HL-60/S4 treated with retinoic acid at 250 ng/mL for 4 days and 3 days (cell line): Measurements from ENCODE around the gene GALNT15.

ENCODE experiments used
- in situ Hi-C: fragments of 300-500 bp; cut with MboI; formaldehyde crosslinking; loops from 2 replicates; pipeline ENCODE4 v1.7.0; 2022; ENCODE audit warnings: low sequenced_read_pairs

Gene GALNT15

GRCh38 chr3:16174389-16174788, at the start of gene GALNT15:
Gene GALNT15, plus strand, starts transcription at chr3:16174680. Its CDS starts 472 bp downstream, at chr3:16175152.
- in situ Hi-C loops: no loop called here

- in situ Hi-C loops: no loop called here
Observed at GRCh38 chr3:16126634-16127033, 47.8 kb upstream of the GALNT15 start.

- in situ Hi-C loops: no loop called here
Observed at GRCh38 chr3:16127249-16127648, 47.2 kb upstream of the GALNT15 start.

- in situ Hi-C loops: no loop called here
Observed at GRCh38 chr3:16130066-16130465, 44.4 kb upstream of the GALNT15 start.

GRCh38 chr3:16132190-16132589, 42.3 kb upstream of the GALNT15 start:
- in situ Hi-C loops: no loop called here

GRCh38 chr3:16132928-16133327, 41.6 kb upstream of the GALNT15 start:
- in situ Hi-C loops: no loop called here

GRCh38 chr3:16134173-16134928, 40.1 kb upstream of the GALNT15 start:
- in situ Hi-C loops: no loop called here

GRCh38 chr3:16136055-16136454, 38.4 kb upstream of the GALNT15 start:
- in situ Hi-C loops: no loop called here

- in situ Hi-C loops: no loop called here
Observed at GRCh38 chr3:16137044-16137443, 37.4 kb upstream of the GALNT15 start.

- in situ Hi-C loops: no loop called here
Observed at GRCh38 chr3:16137977-16138376, 36.5 kb upstream of the GALNT15 start.

GRCh38 chr3:16140116-16140893, 34.2 kb upstream of the GALNT15 start:
- in situ Hi-C loops: no loop called here

GRCh38 chr3:16140894-16141285, 33.6 kb upstream of the GALNT15 start:
- in situ Hi-C loops: no loop called here

GRCh38 chr3:16142350-16143025, 32.0 kb upstream of the GALNT15 start:
- in situ Hi-C loops: no loop called here

GRCh38 chr3:16143861-16144447, 30.5 kb upstream of the GALNT15 start:
- in situ Hi-C loops: no loop called here

GRCh38 chr3:16145176-16145575, 29.3 kb upstream of the GALNT15 start:
- in situ Hi-C loops: no loop called here

GRCh38 chr3:16146015-16146730, 28.3 kb upstream of the GALNT15 start:
- in situ Hi-C loops: no loop called here

- in situ Hi-C loops: no loop called here
Observed at GRCh38 chr3:16147220-16147994, 27.1 kb upstream of the GALNT15 start.

GRCh38 chr3:16148213-16148612, 26.3 kb upstream of the GALNT15 start:
- in situ Hi-C loops: no loop called here

GRCh38 chr3:16148783-16149182, 25.7 kb upstream of the GALNT15 start:
- in situ Hi-C loops: no loop called here

- in situ Hi-C loops: no loop called here
Observed at GRCh38 chr3:16150285-16150684, 24.2 kb upstream of the GALNT15 start.
